MM.1S (cell line): ENCODE results near the gene UGT1A10.

Experiments used
- DNase-seq: peaks from one replicate; pipeline ENCODE4 v3.0.0-alpha.2; 2015
- H2AFZ ChIP-seq: fragments of 300-600 bp; sonication (generic); 2 replicates; pipeline ENCODE4 v1.6.0; 2016; ENCODE audit warnings: antibody characterized with exemption, low read length
- H3F3A ChIP-seq: fragments of 300-600 bp; sonication (generic); 2 replicates; pipeline ENCODE4 v1.6.1; 2016; ENCODE audit warnings: mild to moderate bottlenecking, antibody characterized with exemption, low read length, moderate library complexity, mixed read lengths; ENCODE audit not compliant: insufficient read depth
- H3K27ac ChIP-seq: fragments of 300-600 bp; sonication (generic); 2 replicates; pipeline ENCODE4 v1.5.1; 2016; ENCODE audit warnings: mild to moderate bottlenecking, low read length
- H3K27me3 ChIP-seq: fragments of 300-600 bp; sonication (generic); replicated peaks from 2 replicates; pipeline ENCODE4 v1.6.0; 2016; ENCODE audit warnings: low read length; ENCODE audit not compliant: insufficient read depth
- H3K36me3 ChIP-seq: fragments of 300-600 bp; sonication (generic); replicated peaks from 2 replicates; pipeline ENCODE4 v1.6.1; 2016; ENCODE audit warnings: mild to moderate bottlenecking, low read length, mixed read lengths; ENCODE audit not compliant: insufficient read depth
- H3K4me1 ChIP-seq: fragments of 300-600 bp; sonication (generic); 2 replicates; pipeline ENCODE4 v1.6.1; 2016; ENCODE audit warnings: low read length, mixed read lengths
- H3K4me2 ChIP-seq: fragments of 300-600 bp; sonication (generic); 2 replicates; pipeline ENCODE4 v1.6.0; 2016; ENCODE audit warnings: low read depth, low read length
- H3K4me3 ChIP-seq: fragments of 300-600 bp; sonication (generic); 2 replicates; pipeline ENCODE4 v1.5.1; 2016; ENCODE audit warnings: low read length, mixed read lengths
- H3K79me2 ChIP-seq: fragments of 300-600 bp; sonication (generic); 2 replicates; pipeline ENCODE4 v1.6.1; 2016; ENCODE audit warnings: mixed run types, low read length, mixed read lengths
- H3K9ac ChIP-seq: fragments of 300-600 bp; sonication (generic); 2 replicates; pipeline ENCODE4 v1.6.1; 2016; ENCODE audit warnings: low read length, mixed read lengths
- H3K9me2 ChIP-seq: fragments of 300-600 bp; sonication (generic); replicated peaks from 2 replicates; pipeline ENCODE4 v1.6.1; 2016; ENCODE audit warnings: mild to moderate bottlenecking, low read length, mixed read lengths; ENCODE audit not compliant: insufficient read depth
- H3K9me3 ChIP-seq: fragments of 300-600 bp; sonication (generic); replicated peaks from 2 replicates; pipeline ENCODE4 v1.6.1; 2016; ENCODE audit warnings: mild to moderate bottlenecking, low read length, mixed read lengths; ENCODE audit not compliant: insufficient read depth
- H4K20me1 ChIP-seq: fragments of 300-600 bp; sonication (generic); 2 replicates; pipeline ENCODE4 v1.6.1; 2016; ENCODE audit warnings: mild to moderate bottlenecking, low read length, moderate library complexity, mixed read lengths; ENCODE audit not compliant: insufficient read depth
- EZH2 ChIP-seq: fragments of 300-600 bp; sonication (generic); optimal IDR thresholded peaks from 2 replicates; pipeline ENCODE3; 2017; ENCODE audit warnings: low read depth, mild to moderate bottlenecking, antibody characterized with exemption, low read length, mixed read lengths
- EZH2phosphoT487 ChIP-seq: fragments of 300-600 bp; sonication (generic); IDR thresholded peaks from 2 replicates; pipeline ENCODE4 v1.6.1; 2018; ENCODE audit warnings: antibody characterized with exemption, low read length
- TF ChIP-seq, protein P1 (sequence below): fragments of 300-600 bp; sonication (generic); IDR thresholded peaks from 2 replicates; pipeline ENCODE4 v1.5.1; 2016; ENCODE audit warnings: antibody characterized with exemption, low read length, mixed read lengths

UGT1A10 gene

DNA sequence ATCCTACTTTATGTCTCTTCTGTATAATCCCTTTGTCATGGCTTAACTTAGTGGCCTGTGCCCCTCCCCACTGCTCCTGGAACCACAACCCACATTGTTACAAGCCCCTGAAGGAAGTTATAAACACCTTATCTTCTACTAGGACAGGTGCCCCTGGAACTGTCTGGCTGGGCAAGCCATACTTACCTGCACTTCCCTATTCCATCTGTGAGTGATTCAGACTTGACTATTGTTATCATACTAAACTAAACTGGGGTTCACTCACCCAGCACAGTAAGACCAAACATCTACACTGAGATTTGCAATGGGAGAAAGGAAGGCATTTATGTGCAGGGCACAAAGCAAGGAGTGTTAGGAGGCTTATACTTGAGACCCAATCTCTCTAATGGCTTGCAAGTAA lies 52.8 kb downstream of the UGT1A10 start:
- Histone ChIP-seq H3K27ac (no peak overlapping the region), H2AFZ (no peak overlapping the region), H3K4me2 (no peak overlapping the region), H3K27me3 (no peaks in the 10 kb centered on the region), H3K79me2 (no peaks in the 10 kb centered on the region), H3K4me1 (no peaks in the 10 kb centered on the region), H4K20me1 (no peaks in the 10 kb centered on the region), H3K9me2 (no peaks in the 10 kb centered on the region), H3K36me3 (no peaks in the 10 kb centered on the region), H3K9me3 (no peaks in the 10 kb centered on the region), H3K9ac (no peak overlapping the region), H3F3A (no peaks in the 10 kb centered on the region), H3K4me3 (no peak overlapping the region)
- no peak for DNase-seq
- TF ChIP-seq, protein P1, sequence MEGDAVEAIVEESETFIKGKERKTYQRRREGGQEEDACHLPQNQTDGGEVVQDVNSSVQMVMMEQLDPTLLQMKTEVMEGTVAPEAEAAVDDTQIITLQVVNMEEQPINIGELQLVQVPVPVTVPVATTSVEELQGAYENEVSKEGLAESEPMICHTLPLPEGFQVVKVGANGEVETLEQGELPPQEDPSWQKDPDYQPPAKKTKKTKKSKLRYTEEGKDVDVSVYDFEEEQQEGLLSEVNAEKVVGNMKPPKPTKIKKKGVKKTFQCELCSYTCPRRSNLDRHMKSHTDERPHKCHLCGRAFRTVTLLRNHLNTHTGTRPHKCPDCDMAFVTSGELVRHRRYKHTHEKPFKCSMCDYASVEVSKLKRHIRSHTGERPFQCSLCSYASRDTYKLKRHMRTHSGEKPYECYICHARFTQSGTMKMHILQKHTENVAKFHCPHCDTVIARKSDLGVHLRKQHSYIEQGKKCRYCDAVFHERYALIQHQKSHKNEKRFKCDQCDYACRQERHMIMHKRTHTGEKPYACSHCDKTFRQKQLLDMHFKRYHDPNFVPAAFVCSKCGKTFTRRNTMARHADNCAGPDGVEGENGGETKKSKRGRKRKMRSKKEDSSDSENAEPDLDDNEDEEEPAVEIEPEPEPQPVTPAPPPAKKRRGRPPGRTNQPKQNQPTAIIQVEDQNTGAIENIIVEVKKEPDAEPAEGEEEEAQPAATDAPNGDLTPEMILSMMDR: no peak
- no peak for TF ChIP-seq EZH2
- no peak for TF ChIP-seq EZH2phosphoT487

DNA sequence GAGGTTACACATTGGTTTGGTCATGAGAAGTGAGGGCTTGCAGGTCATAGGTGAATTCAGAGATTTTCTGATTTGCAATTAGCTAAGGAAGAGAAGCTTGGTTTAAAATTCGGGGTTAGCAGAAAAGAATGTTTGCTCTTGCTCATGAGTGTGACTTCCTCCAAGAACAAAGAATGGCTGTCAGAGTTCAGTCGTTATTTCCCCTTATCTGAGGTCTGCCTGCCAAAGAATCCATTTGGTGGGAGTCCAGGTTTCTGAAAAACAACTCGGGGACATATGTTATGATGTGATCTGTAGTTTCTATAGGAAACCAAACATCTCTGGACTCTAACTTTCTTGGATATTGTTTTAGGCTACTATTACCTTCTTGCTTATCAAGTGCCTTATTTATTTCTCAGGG lies 53.3 kb downstream of the UGT1A10 start:
- H3K4me2 ChIP-seq: no peak overlapping the region
- no peaks in the 10 kb centered on the region for H3K9me2 ChIP-seq
- no peaks in the 10 kb centered on the region for H3K9me3 ChIP-seq
- no peaks in the 10 kb centered on the region for H3F3A ChIP-seq
- H3K79me2 ChIP-seq: no peaks in the 10 kb centered on the region
- no peaks in the 10 kb centered on the region for H4K20me1 ChIP-seq
- H3K9ac ChIP-seq: no peak overlapping the region
- no peaks in the 10 kb centered on the region for H3K36me3 ChIP-seq
- no peak overlapping the region for H3K4me3 ChIP-seq
- H3K4me1 ChIP-seq: no peaks in the 10 kb centered on the region
- no peak for DNase-seq
- H2AFZ ChIP-seq: no peak overlapping the region
- no peak for TF ChIP-seq EZH2
- TF ChIP-seq, protein P1: no peak
- no peak for TF ChIP-seq EZH2phosphoT487
- no peaks in the 10 kb centered on the region for H3K27me3 ChIP-seq
- H3K27ac ChIP-seq: no peak overlapping the region

DNA sequence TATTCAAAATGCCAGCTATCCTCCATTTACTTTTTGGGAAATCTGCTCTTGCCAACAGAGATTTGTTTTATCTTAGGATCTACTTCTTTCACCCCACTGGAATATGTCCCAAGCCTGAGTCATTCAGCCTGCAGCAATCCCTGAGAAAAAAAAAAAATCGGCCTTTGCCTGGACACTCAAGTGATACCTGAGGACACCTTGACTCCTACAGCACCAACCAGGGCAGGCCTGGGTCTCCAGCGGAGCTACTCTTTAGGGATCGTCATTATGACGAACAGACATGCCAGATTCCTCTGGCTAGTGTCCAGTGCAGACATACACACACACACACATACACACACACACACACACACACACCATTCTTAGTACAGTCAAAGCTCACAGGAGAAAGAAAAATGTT lies 54.2 kb downstream of the UGT1A10 start:
- Histone ChIP-seq H2AFZ (no peak overlapping the region), H3K4me3 (no peak overlapping the region), H3F3A (no peaks in the 10 kb centered on the region), H3K79me2 (no peaks in the 10 kb centered on the region), H3K27me3 (no peaks in the 10 kb centered on the region), H3K9ac (no peak overlapping the region), H3K9me3 (no peaks in the 10 kb centered on the region), H3K27ac (no peak overlapping the region), H4K20me1 (no peaks in the 10 kb centered on the region), H3K4me1 (no peaks in the 10 kb centered on the region), H3K4me2 (no peak overlapping the region), H3K36me3 (no peaks in the 10 kb centered on the region), H3K9me2 (no peaks in the 10 kb centered on the region)
- TF ChIP-seq EZH2: no peak
- TF ChIP-seq EZH2phosphoT487: no peak
- TF ChIP-seq, protein P1: no peak
- no peak for DNase-seq
